WTC11 (cell line): ENCODE results near the gene AKT2. TPM values are rescaled to one million over a fixed set of nuclear protein-coding genes. Genes with fewer than 3 reads are reported as not detected.

Experiments
- ATAC-seq: fragments of 200-7000 bp; cut with Tn5 transposase; 2 replicates; pipeline ENCODE4 v1.10.0; 2021; ENCODE audit warnings: mild to moderate bottlenecking, moderate library complexity
- CTCF ChIA-PET: fragments of 300-600 bp; sonication (Branson Sonifier 250); formaldehyde crosslinking; loops from one replicate; lab custom pipeline; 2021; ENCODE audit warnings: antibody characterized with exemption; lab: Charles Lee
- POLR2A ChIA-PET: fragments of 350-600 bp; sonication (Branson Sonifier 250); formaldehyde crosslinking; loops from one replicate; lab custom pipeline; 2021; ENCODE audit warnings: antibody characterized with exemption; lab: Charles Lee
- DNase-seq: peaks from one replicate; pipeline ENCODE4 v3.0.0; 2021; ENCODE audit warnings: low spot score
- H3K27ac Mint-ChIP-seq: 2 replicates; pipeline ENCODE4 v1.8.0; 2021; ENCODE audit warnings: mixed read lengths
- H3K27me3 Mint-ChIP-seq: 2 replicates; pipeline ENCODE4 v1.8.0; 2021; ENCODE audit warnings: low read depth, mild to moderate bottlenecking, moderate library complexity, mixed read lengths
- H3K36me3 Mint-ChIP-seq: 2 replicates; pipeline ENCODE4 v1.8.0; 2021; ENCODE audit warnings: mixed read lengths
- H3K4me1 Mint-ChIP-seq: 2 replicates; pipeline ENCODE4 v1.8.0; 2022; ENCODE audit warnings: mixed read lengths
- H3K4me3 Mint-ChIP-seq: 2 replicates; pipeline ENCODE4 v1.8.0; 2021; ENCODE audit warnings: mild to moderate bottlenecking, moderate library complexity, mixed read lengths
- H3K9me3 Mint-ChIP-seq: 2 replicates; pipeline ENCODE4 v1.8.0; 2021; ENCODE audit warnings: mixed read lengths
- CBFB ChIP-seq: sonication (generic); formaldehyde crosslinking; IDR thresholded peaks from 2 replicates; pipeline ENCODE4 v1.8.1; 2022; ENCODE audit warnings: mild to moderate bottlenecking, low read depth, missing genetic modification reagents
- GABPB1 ChIP-seq: sonication (generic); formaldehyde crosslinking; IDR thresholded peaks from 2 replicates; pipeline ENCODE4 v1.8.1; 2023; ENCODE audit warnings: mild to moderate bottlenecking, missing genetic modification reagents
- HMGXB4 ChIP-seq: sonication (generic); formaldehyde crosslinking; IDR thresholded peaks from 2 replicates; pipeline ENCODE4 v1.8.1; 2023; ENCODE audit warnings: mild to moderate bottlenecking, moderate library complexity, missing genetic modification reagents
- IRF1 ChIP-seq: sonication (generic); formaldehyde crosslinking; IDR thresholded peaks from 2 replicates; pipeline ENCODE4 v1.8.0; 2023; ENCODE audit warnings: missing genetic modification reagents
- IRF2 ChIP-seq: sonication (generic); formaldehyde crosslinking; IDR thresholded peaks from 2 replicates; pipeline ENCODE4 v1.8.0; 2022; ENCODE audit warnings: low read depth, missing genetic modification reagents, borderline replicate concordance
- JAZF1 ChIP-seq: fragments of 250-450 bp; sonication (Bioruptor Pico); IDR thresholded peaks from 2 replicates; pipeline ENCODE4 v1.9.0; 2021; ENCODE audit warnings: moderate library complexity, mild to moderate bottlenecking, inconsistent platforms
- NFATC4 ChIP-seq: fragments of 250-450 bp; sonication (Bioruptor Pico); IDR thresholded peaks from 2 replicates; pipeline ENCODE4 v1.9.0; 2021; ENCODE audit warnings: mild to moderate bottlenecking
- NFYB ChIP-seq: sonication (generic); formaldehyde crosslinking; conservative IDR thresholded peaks from 2 replicates; pipeline ENCODE4 v1.8.0; 2022; ENCODE audit warnings: low read depth, missing genetic modification reagents
- NR1H2 ChIP-seq: sonication (generic); formaldehyde crosslinking; IDR thresholded peaks from 2 replicates; pipeline ENCODE4 v1.9.0; 2021; ENCODE audit warnings: mild to moderate bottlenecking, moderate library complexity, missing genetic modification reagents
- NR2C2 ChIP-seq: sonication (generic); formaldehyde crosslinking; IDR thresholded peaks from 2 replicates; pipeline ENCODE4 v1.8.0; 2022; ENCODE audit warnings: mild to moderate bottlenecking, missing genetic modification reagents
- PRRX2 ChIP-seq: fragments of 250-450 bp; sonication (Bioruptor Pico); IDR thresholded peaks from 2 replicates; pipeline ENCODE4 v1.8.0; 2021; ENCODE audit warnings: mild to moderate bottlenecking
- RELA ChIP-seq: sonication (generic); formaldehyde crosslinking; IDR thresholded peaks from 2 replicates; pipeline ENCODE4 v1.8.1; 2022; ENCODE audit warnings: missing genetic modification reagents, mild to moderate bottlenecking, borderline replicate concordance
- RORB ChIP-seq: fragments of 250-450 bp; sonication (Bioruptor Pico); IDR thresholded peaks from 2 replicates; pipeline ENCODE4 v1.9.0; 2021; ENCODE audit warnings: mild to moderate bottlenecking
- SP1 ChIP-seq: sonication (generic); formaldehyde crosslinking; conservative IDR thresholded peaks from 2 replicates; pipeline ENCODE4 v1.8.1; 2022; ENCODE audit warnings: missing genetic modification reagents
- TCF7 ChIP-seq: sonication (generic); formaldehyde crosslinking; IDR thresholded peaks from 2 replicates; pipeline ENCODE4 v1.8.0; 2022; ENCODE audit warnings: mild to moderate bottlenecking, low read depth, missing genetic modification reagents, moderate library complexity
- TEAD1 ChIP-seq: sonication (generic); formaldehyde crosslinking; IDR thresholded peaks from 2 replicates; pipeline ENCODE4 v1.8.0; 2022; ENCODE audit warnings: mild to moderate bottlenecking, missing genetic modification reagents
- USF2 ChIP-seq: sonication (generic); formaldehyde crosslinking; IDR thresholded peaks from 2 replicates; pipeline ENCODE4 v1.8.1; 2023; ENCODE audit warnings: mild to moderate bottlenecking, missing genetic modification reagents, moderate library complexity
- ZNF317 ChIP-seq: sonication (generic); formaldehyde crosslinking; IDR thresholded peaks from 2 replicates; pipeline ENCODE4 v1.8.1; 2023; ENCODE audit warnings: low read depth, mild to moderate bottlenecking, moderate library complexity, missing genetic modification reagents, borderline replicate concordance
- ZNF512 ChIP-seq: sonication (generic); formaldehyde crosslinking; IDR thresholded peaks from 2 replicates; pipeline ENCODE4 v1.8.1; 2022; ENCODE audit warnings: missing genetic modification reagents, borderline replicate concordance
- ZNF671 ChIP-seq: fragments of 250-450 bp; sonication (Bioruptor Pico); IDR thresholded peaks from 2 replicates; pipeline ENCODE4 v1.8.0; 2021; ENCODE audit warnings: mild to moderate bottlenecking
- total RNA-seq: library from RNA; stranded (reverse); gene quantifications from 3 replicates; pipeline ENCODE4 v1.2.3, GENCODE V29; 2021

The AKT2 gene
- total RNA-seq, 1 experiment from 2014 or later = 156 TPM

- TF ChIP-seq JAZF1 = no peak
- no peak for TF ChIP-seq ZNF317 (CRISPR knock-in tag)
- no peak for TF ChIP-seq PRRX2 (CRISPR knock-in tag)
- CTCF ChIA-PET = interaction anchor here (1.6 to 3.9 kb wide), 2 partner anchors 18 to 24 kb away, joined by 3 to 67 read pairs; partner anchors contain the start of gene TTC9B
- Mint-ChIP-seq H3K4me3 (peak overlapping the region; percentile 61; the same call in 1 of the 2 replicates), H3K27me3 (peaks cover 9% of the 10 kb centered on the region; the same call in 1 of the 2 replicates), H3K27ac (peak overlapping the region; percentile 0; the same call in 1 of the 2 replicates), H3K9me3 (no peaks in the 10 kb centered on the region), H3K36me3 (no peaks in the 10 kb centered on the region), H3K4me1 (peaks cover 18% of the 10 kb centered on the region)
- POLR2A ChIA-PET = no interaction called here
- ATAC-seq (no peak), DNase-seq (no peak)
Measured at GRCh38 chr19:40193587-40193849, 91.6 kb downstream of the AKT2 start.

- no peak overlapping the region for H3K27ac Mint-ChIP-seq
- H3K4me3 Mint-ChIP-seq = peak overlapping the region; percentile 61
- no peaks in the 10 kb centered on the region for H3K36me3 Mint-ChIP-seq
- ATAC-seq (no peak), DNase-seq (no peak)
- POLR2A ChIA-PET = no interaction called here
- H3K9me3 Mint-ChIP-seq = no peaks in the 10 kb centered on the region
- CTCF ChIA-PET = interaction anchor here (0.6 to 3.9 kb wide), 6 partner anchors 18 to 54 kb away, joined by 3 to 67 read pairs (median 5); partner anchors contain the start of gene TTC9B
- H3K27me3 Mint-ChIP-seq = peaks cover 9% of the 10 kb centered on the region; the same call in 1 of the 2 replicates
- H3K4me1 Mint-ChIP-seq = peaks cover 18% of the 10 kb centered on the region
- TF ChIP-seq ZNF512 (CRISPR knock-in tag) (no peak), TEAD1 (CRISPR knock-in tag) (no peak), IRF1 (no peak), GABPB1 (no peak), HMGXB4 (no peak), USF2 (CRISPR knock-in tag) (no peak), IRF2 (no peak), CBFB (CRISPR knock-in tag) (no peak), ZNF671 (no peak), RELA (CRISPR knock-in tag) (no peak), NR2C2 (CRISPR knock-in tag) (no peak), TCF7 (CRISPR knock-in tag) (no peak), RORB (CRISPR knock-in tag) (no peak), NR1H2 (CRISPR knock-in tag) (no peak), ZNF317 (CRISPR knock-in tag) (no peak), PRRX2 (CRISPR knock-in tag) (no peak), NFATC4 (CRISPR knock-in tag) (no peak), NFYB (no peak), SP1 (no peak)
Measured at GRCh38 chr19:40192758-40193586, 92.2 kb downstream of the AKT2 start.
